Heart left ventricle (tissue), 13 donors: ENCODE measurements around the gene NSMCE1.

Experiments used
- POLR2A ChIP-seq, 2 donors: fragments of 450-650 bp; IDR thresholded peaks; one replicate each; pipeline ENCODE4 v1.6.1; 2017; ENCODE audit warnings: antibody characterized with exemption in 2 of 2, mild to moderate bottlenecking in 2 of 2, moderate library complexity in 2 of 2
- TF ChIP-seq, protein P1 (sequence below), 12 donors: fragments of 200-600 bp; sonication (generic) in 4 of 12; IDR thresholded peaks; one replicate each; pipeline versions ENCODE4 v1.5.0 to v1.8.0; 2018 to 2022; ENCODE audit warnings: antibody characterized with exemption in 12 of 12, mild to moderate bottlenecking in 5 of 12
- donor health status: ischemic (EF 13 %, LVEDD 7.1; RV severe dilation, severe dysfunction).
- donor health status: DM: no; HTN: yes; CAD: no.
- donor health status: DM: no; HTN: no; CAD: no.
- donor health status: ischemic (EF 25% LVEDD 6.9; RV normal size, moderate dysfunction).
- donor health status: ischemic (EF 25% LVEDD 5.7; RV mildly dilated, moderate dysfunction).
- donor health status: ischemic (EF 35%, LVEDD 5.7; RV mildly dilated, moderate dysfunction).
- donor health status: nonischemic (EF 11% LVEDD 7.7; RV severe dilation, severe dysfunction).
- donor health status: DM: yes; HTN: yes; CAD: no.
- donor health status: PGD.
- donor health status: ischemic (EF 29% LVEDD 5.4; RV normal size, mild dysfunction).
- donor health status: nonischemic (EF 23%, LVEDD 6.1; RV moderate dilation, normal function).

DNA sequence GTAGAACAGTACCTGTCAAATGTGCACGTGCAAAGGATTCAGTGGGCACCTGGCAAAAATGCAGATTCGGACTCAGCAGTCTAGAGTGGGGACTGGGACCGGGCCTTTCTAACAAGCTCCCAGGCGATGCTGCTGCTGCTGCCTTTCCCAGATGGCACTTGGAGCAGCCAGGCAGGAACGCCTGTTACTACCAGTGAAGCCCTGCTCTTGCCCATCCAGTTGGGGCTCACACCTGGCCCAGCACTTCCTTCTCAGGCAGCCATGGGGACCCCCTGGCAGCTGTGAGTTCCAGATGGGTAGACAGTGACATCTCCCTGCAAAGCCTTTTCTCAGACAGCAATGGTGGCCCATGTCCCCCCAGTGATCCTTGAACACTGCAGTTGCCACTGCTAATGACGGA lies 34.8 kb downstream of the NSMCE1 start:
- TF ChIP-seq, protein P1, sequence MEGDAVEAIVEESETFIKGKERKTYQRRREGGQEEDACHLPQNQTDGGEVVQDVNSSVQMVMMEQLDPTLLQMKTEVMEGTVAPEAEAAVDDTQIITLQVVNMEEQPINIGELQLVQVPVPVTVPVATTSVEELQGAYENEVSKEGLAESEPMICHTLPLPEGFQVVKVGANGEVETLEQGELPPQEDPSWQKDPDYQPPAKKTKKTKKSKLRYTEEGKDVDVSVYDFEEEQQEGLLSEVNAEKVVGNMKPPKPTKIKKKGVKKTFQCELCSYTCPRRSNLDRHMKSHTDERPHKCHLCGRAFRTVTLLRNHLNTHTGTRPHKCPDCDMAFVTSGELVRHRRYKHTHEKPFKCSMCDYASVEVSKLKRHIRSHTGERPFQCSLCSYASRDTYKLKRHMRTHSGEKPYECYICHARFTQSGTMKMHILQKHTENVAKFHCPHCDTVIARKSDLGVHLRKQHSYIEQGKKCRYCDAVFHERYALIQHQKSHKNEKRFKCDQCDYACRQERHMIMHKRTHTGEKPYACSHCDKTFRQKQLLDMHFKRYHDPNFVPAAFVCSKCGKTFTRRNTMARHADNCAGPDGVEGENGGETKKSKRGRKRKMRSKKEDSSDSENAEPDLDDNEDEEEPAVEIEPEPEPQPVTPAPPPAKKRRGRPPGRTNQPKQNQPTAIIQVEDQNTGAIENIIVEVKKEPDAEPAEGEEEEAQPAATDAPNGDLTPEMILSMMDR (IDR thresholded peaks at IDR 0.05) = no peak
- no peak for TF ChIP-seq POLR2A (IDR thresholded peaks at IDR 0.05)
